K562 (cell line): ENCODE data around the gene HNRNPF. TPM values are rescaled to one million over a fixed set of nuclear protein-coding genes. Genes with fewer than 3 reads are reported as not detected.

Experiments used
- ARID4B ChIP-seq: sonication (generic); formaldehyde crosslinking; IDR thresholded peaks from 2 replicates; pipeline ENCODE4 v1.8.0; 2022; ENCODE audit warnings: mild to moderate bottlenecking, missing genetic modification reagents
- BHLHE40 ChIP-seq: IDR thresholded peaks from 2 replicates; pipeline ENCODE4 v1.6.1; 2011; ENCODE audit warnings: low read length, improper control_type of control experiment
- FOXK2 ChIP-seq, 2 experiments: fragments of 450-650 bp; IDR thresholded peaks in 1 of 2; conservative IDR thresholded peaks in 1 of 2; 2 replicates each; pipeline ENCODE4 v1.6.1; 2016; ENCODE audit warnings: low read depth in 2 of 2, mild to moderate bottlenecking in 1 of 2
- HNRNPL ChIP-seq: fragments of 200-400 bp; formaldehyde crosslinking; IDR thresholded peaks from 2 replicates; pipeline ENCODE4 v1.6.1; 2017; ENCODE audit warnings: low read depth, mild to moderate bottlenecking, low read length
- KDM4B ChIP-seq, 2 experiments: fragments of 450-650 bp in 1 of 2; sonication (generic) in 1 of 2; IDR thresholded peaks; 2 replicates each; pipeline ENCODE4 v1.6.1; 2016 to 2017; ENCODE audit warnings: borderline replicate concordance in 2 of 2, antibody characterized with exemption in 1 of 2, low read depth in 1 of 2, mild to moderate bottlenecking in 1 of 2
- KLF6 ChIP-seq: fragments of 250-450 bp; sonication (Bioruptor Pico); IDR thresholded peaks from 2 replicates; pipeline ENCODE4 v1.4.0; 2020; ENCODE audit warnings: mild to moderate bottlenecking, moderate library complexity, borderline replicate concordance
- NCOR1 ChIP-seq: fragments of 450-650 bp; IDR thresholded peaks from 2 replicates; pipeline ENCODE4 v1.6.1; 2016; ENCODE audit warnings: mild to moderate bottlenecking, moderate library complexity
- NR0B1 ChIP-seq: fragments of 450-650 bp; IDR thresholded peaks from one replicate; pipeline ENCODE4 v1.6.1; 2018; ENCODE audit warnings: mild to moderate bottlenecking, moderate library complexity; ENCODE audit not compliant: partially characterized antibody
- NUFIP1 ChIP-seq: fragments of 450-650 bp; IDR thresholded peaks from 2 replicates; pipeline ENCODE4 v1.6.1; 2018; ENCODE audit not compliant: partially characterized antibody
- PHB2 ChIP-seq: fragments of 450-650 bp; IDR thresholded peaks from 2 replicates; pipeline ENCODE4 v1.6.1; 2017; ENCODE audit warnings: low read depth
- PRDM10 ChIP-seq: fragments of 450-650 bp; IDR thresholded peaks from 2 replicates; pipeline ENCODE4 v1.6.1; 2018; ENCODE audit not compliant: partially characterized antibody
- RHOXF2B ChIP-seq: fragments of 250-450 bp; sonication (Bioruptor Pico); conservative IDR thresholded peaks from 2 replicates; pipeline ENCODE4 v1.5.1; 2021
- TAL1 ChIP-seq: fragments of 450-650 bp; IDR thresholded peaks from 2 replicates; pipeline ENCODE4 v1.6.1; 2016; ENCODE audit warnings: mild to moderate bottlenecking
- ZKSCAN8 ChIP-seq: fragments of 200-800 bp; sonication (Bioruptor generic); IDR thresholded peaks from 2 replicates; pipeline ENCODE4 v1.6.1; 2016; ENCODE audit warnings: missing genetic modification characterization, missing compliant biosample characterization
- ZNF212 ChIP-seq: fragments of 450-650 bp; formaldehyde crosslinking; IDR thresholded peaks from 2 replicates; pipeline ENCODE4 v1.4.0; 2020; ENCODE audit warnings: mild to moderate bottlenecking
- ZNF239 ChIP-seq: fragments of 250-450 bp; sonication (Bioruptor Pico); IDR thresholded peaks from 2 replicates; pipeline ENCODE4 v1.4.0; 2020; ENCODE audit warnings: mild to moderate bottlenecking
- ZNF766 ChIP-seq: fragments of 200-800 bp; sonication (Bioruptor generic); conservative IDR thresholded peaks from 2 replicates; pipeline ENCODE4 v1.6.1; 2016; ENCODE audit warnings: missing genetic modification characterization, missing compliant biosample characterization
- polyA plus RNA-seq, 8 experiments: library from polyadenylated mRNA; depleted of rRNA in 4 of 8; stranded (reverse) in 5 of 8; unstranded in 3 of 8; fragments of >200 nt; fragmentation: Nextera tagmentation in 2 of 8; fragmentation: Illumina TruSeq in 1 of 8; extraction: Ambion mirVana in 2 of 8; extraction: Trizol in 1 of 8; gene quantifications; 2 replicates each; pipeline versions ENCODE4 v1.2.1 to v1.2.3, GENCODE V29; 2011 to 2014; ENCODE audit warnings: inconsistent platforms in 1 of 8, missing spikeins in 1 of 8
- total RNA-seq, 7 experiments: library from RNA; depleted of rRNA in 6 of 7; stranded (reverse); fragments of >200 nt in 6 of 7; fragmentation: Illumina TruSeq in 2 of 7; extraction: Trizol in 2 of 7; gene quantifications; 2 replicates each; pipeline versions ENCODE4 v1.2.1 to v1.2.3, GENCODE V29; 2011 to 2021; ENCODE audit warnings: low replicate concordance in 1 of 7

The HNRNPF gene
- total and polyA plus RNA-seq, 9 of the 15 experiments (the other 6 are each of a cell fraction or from before 2014, with no cell fraction given), result 192 to 489 (median 416) TPM

DNA sequence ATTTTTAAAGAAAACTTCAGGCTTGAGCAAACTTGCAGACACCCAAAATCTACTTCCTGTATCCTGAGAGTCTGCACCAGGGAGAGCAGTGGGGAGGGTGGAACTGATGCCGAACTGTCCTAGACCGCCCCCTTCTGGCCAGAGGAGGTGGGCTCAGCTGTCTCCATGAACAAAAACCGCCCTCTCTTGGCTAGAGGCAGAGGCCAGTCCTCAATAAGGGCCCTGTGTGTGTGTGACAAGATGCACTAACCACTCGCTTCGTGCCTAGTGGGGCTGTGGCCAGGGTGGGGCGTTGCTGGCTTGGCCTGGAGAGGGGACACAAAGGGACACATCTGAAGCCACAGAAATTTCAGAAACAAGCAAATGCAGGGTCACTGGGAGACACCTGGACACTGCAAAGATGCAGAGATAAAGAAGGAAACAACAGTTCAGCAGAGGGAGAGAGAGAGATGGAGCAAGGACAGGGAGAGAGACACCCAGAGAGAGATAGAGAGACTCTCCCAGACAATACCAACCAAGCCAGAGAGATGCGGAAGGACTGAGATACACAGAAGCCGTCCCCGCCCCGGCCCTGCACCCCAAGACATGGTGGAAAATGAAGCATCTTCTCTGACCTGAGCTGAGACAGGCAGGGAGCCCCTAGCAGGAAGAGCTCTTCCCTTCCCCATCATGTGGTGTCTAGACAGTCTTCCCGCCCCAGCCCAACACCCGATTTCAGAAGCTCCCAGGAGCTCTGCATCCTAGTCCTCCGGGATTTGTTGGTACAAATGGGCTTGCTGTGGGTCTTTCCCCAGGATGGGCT is 60.3 kb downstream of the HNRNPF start (continued):
- TF ChIP-seq PRDM10 (peak; percentile 43), ZKSCAN8 (no peak), PHB2 (no peak), FOXK2 (conservative IDR thresholded peaks at IDR 0.05 in 1 of 2, IDR thresholded peaks at IDR 0.05 in 1 of 2; ENCODE audit: low read depth in 2 of 2) (peak; percentile 20 to 28; a peak in 1 of 4 replicates), ZNF766 (CRISPR knock-in tag) (0 out of 2 replicates have a peak, but pooled peaks have one; percentile 33), NUFIP1 (no peak), NR0B1 (no peak), RHOXF2B (CRISPR knock-in tag) (0 out of 2 replicates have a peak, but pooled peaks have one; percentile 19), KLF6 (no peak), ZNF212 (CRISPR knock-in tag) (no peak), HNRNPL (no peak), ARID4B (no peak), NCOR1 (no peak; the same call in 1 of the 2 replicates), ZNF239 (CRISPR knock-in tag) (peak; percentile 8; the same call in 1 of the 2 replicates), TAL1 (no peak), KDM4B (IDR thresholded peaks at IDR 0.05; ENCODE audit: borderline replicate concordance in 2 of 2, low read depth in 1 of 2) (no peak), BHLHE40 (peak; percentile 19; the same call in 1 of the 2 replicates)
